Tibial nerve (tissue), 4 donors: ENCODE data around the gene RASSF6. TPM values are rescaled to one million over a fixed set of nuclear protein-coding genes. Genes with fewer than 3 reads are reported as not detected.

ENCODE experiments used
- DNase-seq, 2 donors: peaks; one replicate each; pipeline ENCODE4 v3.0.0-alpha.2; 2019; ENCODE audit warnings: low spot score in 2 of 2
- H3K27ac ChIP-seq, 4 donors: fragments of 200-600 bp; sonication (generic) in 3 of 4; one replicate each; pipeline ENCODE4 v1.5.1; 2017 to 2019; ENCODE audit warnings: mild to moderate bottlenecking in 1 of 4
- H3K27me3 ChIP-seq, 2 donors: fragments of 200-600 bp; sonication (generic) in 1 of 2; one replicate each; pipeline versions ENCODE4 v1.5.1 to v1.6.0; 2017 to 2019
- H3K36me3 ChIP-seq, 3 donors: fragments of 200-600 bp; sonication (generic); one replicate each; pipeline ENCODE4 v1.5.1; 2018 to 2019
- H3K4me1 ChIP-seq, 4 donors: fragments of 200-600 bp; sonication (generic) in 3 of 4; one replicate each; pipeline ENCODE4 v1.5.1; 2017 to 2019
- H3K4me3 ChIP-seq, 4 donors: fragments of 200-600 bp; sonication (generic) in 3 of 4; one replicate each; pipeline ENCODE4 v1.5.1; 2017 to 2019; ENCODE audit warnings: mild to moderate bottlenecking in 1 of 4, moderate library complexity in 1 of 4
- H3K9me3 ChIP-seq, 4 donors: fragments of 200-600 bp; sonication (generic) in 3 of 4; one replicate each; pipeline ENCODE4 v1.5.1; 2017 to 2019
- EP300 ChIP-seq, 2 donors: sonication (generic); formaldehyde crosslinking; IDR thresholded peaks; one replicate each; pipeline ENCODE4 v1.6.1; 2017; ENCODE audit warnings: antibody characterized with exemption in 2 of 2, mild to moderate bottlenecking in 1 of 2
- POLR2A ChIP-seq, 2 donors: fragments of 450-650 bp; IDR thresholded peaks; one replicate each; pipeline ENCODE4 v1.6.1; 2017; ENCODE audit warnings: antibody characterized with exemption in 2 of 2, mild to moderate bottlenecking in 2 of 2, moderate library complexity in 2 of 2
- WGBS, 2 donors: methylation state at CpG; one replicate each; pipeline ENCODE4 v1.1.5; 2018; 5-methylcytosine and 5-hydroxymethylcytosine counted together
- total RNA-seq, 4 donors: library from RNA; depleted of rRNA; stranded (reverse); fragments of >200 nt; gene quantifications; one replicate each; pipeline ENCODE4 v1.1.0, GENCODE V29; 2016
- TF ChIP-seq, protein P1 (sequence below), 5 experiments: fragments of 200-600 bp in 3 of 5; fragments of 450-650 bp in 2 of 5; sonication (generic) in 3 of 5; IDR thresholded peaks; one replicate each; pipeline ENCODE4 v1.5.1; 2016 to 2019; ENCODE audit warnings: antibody characterized with exemption in 5 of 5, mild to moderate bottlenecking in 3 of 5, moderate library complexity in 2 of 5

RASSF6 gene
- total RNA-seq, 4 donors from 2014 or later, result not detected

DNA sequence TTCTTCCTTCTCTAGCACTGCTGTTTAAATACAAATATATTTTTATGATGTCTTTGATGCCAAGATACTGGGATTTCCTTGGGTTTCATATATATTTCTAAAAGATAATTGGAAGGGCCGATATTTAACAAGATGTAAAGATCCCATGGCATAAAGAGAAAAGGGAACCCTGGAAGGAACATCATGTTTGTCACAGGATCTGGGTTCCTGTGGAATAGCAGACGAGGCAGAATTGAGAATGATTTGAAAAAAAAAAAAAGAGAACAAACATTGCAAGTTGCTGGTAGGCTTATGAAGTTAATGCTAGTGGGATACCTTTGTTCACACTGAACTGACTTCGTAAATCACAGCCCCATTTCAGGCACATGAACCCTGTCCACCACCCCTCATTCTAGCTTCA is 33.6 kb downstream of the RASSF6 start:
- no peaks in the 10 kb centered on the region for H3K9me3 ChIP-seq
- no peaks in the 10 kb centered on the region for H3K27me3 ChIP-seq
- no peaks in the 10 kb centered on the region for H3K4me1 ChIP-seq
- WGBS, 2 donors, result 86 to 87% methylated on average over 3 of the region's 3 CpGs
- H3K4me3 ChIP-seq, result no peak overlapping the region
- TF ChIP-seq EP300 (IDR thresholded peaks at IDR 0.05) (peak in 1 of 2 donors; percentile 13), POLR2A (IDR thresholded peaks at IDR 0.05) (no peak)
- no peak overlapping the region for H3K27ac ChIP-seq
- no peaks in the 10 kb centered on the region for H3K36me3 ChIP-seq
- DNase-seq, result no peak

DNA sequence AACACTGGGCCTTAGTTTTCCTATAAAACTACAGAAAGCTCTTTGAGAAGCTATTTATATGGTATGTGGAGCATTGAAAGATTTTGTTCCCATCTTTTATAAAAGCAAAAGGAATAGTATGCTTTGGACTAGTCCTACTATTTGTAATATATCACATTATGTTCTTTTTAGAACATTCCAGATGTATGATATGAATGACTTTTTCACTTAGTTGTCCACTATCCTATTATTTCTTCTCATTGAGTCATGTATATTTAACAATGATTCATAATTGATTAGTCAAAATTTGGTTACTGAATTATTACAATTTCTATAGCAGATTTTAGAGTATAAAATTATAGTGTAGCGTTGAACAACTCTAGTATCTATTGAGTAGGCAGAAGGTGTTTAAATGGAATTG is 34.2 kb downstream of the RASSF6 start:
- Histone ChIP-seq H3K4me3 (no peak overlapping the region), H3K27ac (no peak overlapping the region), H3K4me1 (no peaks in the 10 kb centered on the region), H3K27me3 (no peaks in the 10 kb centered on the region), H3K9me3 (no peaks in the 10 kb centered on the region), H3K36me3 (no peaks in the 10 kb centered on the region)
- WGBS, 2 donors, result 91 to 94% methylated on average over 1 of the region's 1 CpG
- no peak for TF ChIP-seq POLR2A (IDR thresholded peaks at IDR 0.05)
- no peak for TF ChIP-seq EP300 (IDR thresholded peaks at IDR 0.05)
- TF ChIP-seq, protein P1, sequence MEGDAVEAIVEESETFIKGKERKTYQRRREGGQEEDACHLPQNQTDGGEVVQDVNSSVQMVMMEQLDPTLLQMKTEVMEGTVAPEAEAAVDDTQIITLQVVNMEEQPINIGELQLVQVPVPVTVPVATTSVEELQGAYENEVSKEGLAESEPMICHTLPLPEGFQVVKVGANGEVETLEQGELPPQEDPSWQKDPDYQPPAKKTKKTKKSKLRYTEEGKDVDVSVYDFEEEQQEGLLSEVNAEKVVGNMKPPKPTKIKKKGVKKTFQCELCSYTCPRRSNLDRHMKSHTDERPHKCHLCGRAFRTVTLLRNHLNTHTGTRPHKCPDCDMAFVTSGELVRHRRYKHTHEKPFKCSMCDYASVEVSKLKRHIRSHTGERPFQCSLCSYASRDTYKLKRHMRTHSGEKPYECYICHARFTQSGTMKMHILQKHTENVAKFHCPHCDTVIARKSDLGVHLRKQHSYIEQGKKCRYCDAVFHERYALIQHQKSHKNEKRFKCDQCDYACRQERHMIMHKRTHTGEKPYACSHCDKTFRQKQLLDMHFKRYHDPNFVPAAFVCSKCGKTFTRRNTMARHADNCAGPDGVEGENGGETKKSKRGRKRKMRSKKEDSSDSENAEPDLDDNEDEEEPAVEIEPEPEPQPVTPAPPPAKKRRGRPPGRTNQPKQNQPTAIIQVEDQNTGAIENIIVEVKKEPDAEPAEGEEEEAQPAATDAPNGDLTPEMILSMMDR (IDR thresholded peaks at IDR 0.05), result no peak
- DNase-seq, result no peak

DNA sequence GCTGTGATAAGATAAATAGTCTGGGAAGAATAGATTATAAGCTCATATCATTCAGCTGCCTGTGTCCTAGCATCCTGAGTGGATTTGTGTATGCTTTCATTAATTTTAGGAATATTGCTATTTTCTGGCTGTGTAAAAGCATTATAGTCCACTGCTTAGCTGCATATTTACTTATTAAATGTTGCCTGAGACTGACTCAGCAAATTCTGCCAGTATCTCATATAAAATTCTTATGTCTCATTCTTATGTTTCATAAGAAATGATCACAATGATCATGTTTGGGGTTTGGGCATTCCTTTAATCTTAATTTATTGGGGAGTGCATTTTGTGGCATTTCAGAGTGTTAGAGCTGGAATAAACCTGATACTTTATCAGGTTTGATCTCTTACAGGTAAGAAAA is 34.9 kb downstream of the RASSF6 start:
- H3K9me3 ChIP-seq, result no peaks in the 10 kb centered on the region
- H3K27ac ChIP-seq, result no peak overlapping the region
- no peak for DNase-seq
- no peaks in the 10 kb centered on the region for H3K36me3 ChIP-seq
- TF ChIP-seq, protein P1 (IDR thresholded peaks at IDR 0.05), result no peak
- TF ChIP-seq EP300 (IDR thresholded peaks at IDR 0.05) (no peak), POLR2A (IDR thresholded peaks at IDR 0.05) (no peak)
- no peak overlapping the region for H3K4me3 ChIP-seq
- no peaks in the 10 kb centered on the region for H3K27me3 ChIP-seq
- no peaks in the 10 kb centered on the region for H3K4me1 ChIP-seq

DNA sequence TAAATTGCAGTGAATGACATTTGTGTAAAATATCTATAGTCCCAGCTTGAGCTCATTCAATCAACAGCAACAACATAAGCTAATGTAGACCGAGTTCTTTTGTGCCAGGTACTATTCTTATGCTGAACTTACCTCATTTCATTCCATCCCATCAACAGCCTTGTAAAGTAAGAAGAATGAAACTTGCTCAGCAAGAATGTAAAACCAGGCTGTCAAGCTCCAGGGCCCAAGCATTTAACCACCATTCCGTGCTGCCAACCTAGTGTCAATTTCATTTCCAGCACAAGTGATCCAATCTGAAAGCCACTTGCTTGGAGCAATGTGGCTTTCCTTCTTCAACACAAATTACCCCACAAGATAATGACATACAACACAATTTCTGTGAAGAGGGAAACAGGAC is 36.6 kb downstream of the RASSF6 start:
- Histone ChIP-seq H3K36me3 (no peaks in the 10 kb centered on the region), H3K27ac (no peak overlapping the region), H3K4me3 (no peak overlapping the region), H3K27me3 (no peaks in the 10 kb centered on the region), H3K4me1 (no peaks in the 10 kb centered on the region), H3K9me3 (no peaks in the 10 kb centered on the region)
- 43 to 50% methylated on average over 2 of the region's 2 CpGs for WGBS, 2 donors
- no peak for TF ChIP-seq POLR2A (IDR thresholded peaks at IDR 0.05)
- TF ChIP-seq, protein P1 (IDR thresholded peaks at IDR 0.05), result no peak
- no peak for TF ChIP-seq EP300 (IDR thresholded peaks at IDR 0.05)
- no peak for DNase-seq

DNA sequence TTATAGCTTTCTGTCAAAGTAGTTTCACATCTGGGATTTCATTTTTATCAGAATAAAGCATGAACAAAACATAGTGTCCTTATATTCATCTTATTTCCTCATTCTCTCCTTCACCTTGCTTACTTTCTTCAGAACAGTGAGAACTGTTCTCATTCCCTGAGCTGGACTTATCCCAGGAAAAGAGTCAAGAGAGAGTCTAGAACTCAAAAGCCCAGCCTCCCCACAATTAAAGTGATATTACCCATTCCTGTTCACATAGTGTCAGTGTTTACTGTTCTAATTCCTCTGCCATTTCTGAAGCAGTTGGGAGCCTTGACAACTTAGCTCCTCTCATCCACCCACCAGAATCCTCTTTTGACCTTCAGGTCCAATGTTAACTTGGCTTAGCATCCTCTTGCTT is 42.9 kb downstream of the RASSF6 start:
- H3K27me3 ChIP-seq, result no peaks in the 10 kb centered on the region
- H3K36me3 ChIP-seq, result no peaks in the 10 kb centered on the region
- no peak overlapping the region for H3K27ac ChIP-seq
- TF ChIP-seq, protein P1 (IDR thresholded peaks at IDR 0.05), result no peak
- TF ChIP-seq EP300 (IDR thresholded peaks at IDR 0.05) (no peak), POLR2A (IDR thresholded peaks at IDR 0.05) (no peak)
- H3K4me1 ChIP-seq, result peaks cover 0 to 5% (median 0%) of the 10 kb centered on the region in 4 donors
- DNase-seq, result no peak
- no peak overlapping the region for H3K4me3 ChIP-seq
- H3K9me3 ChIP-seq, result no peaks in the 10 kb centered on the region

DNA sequence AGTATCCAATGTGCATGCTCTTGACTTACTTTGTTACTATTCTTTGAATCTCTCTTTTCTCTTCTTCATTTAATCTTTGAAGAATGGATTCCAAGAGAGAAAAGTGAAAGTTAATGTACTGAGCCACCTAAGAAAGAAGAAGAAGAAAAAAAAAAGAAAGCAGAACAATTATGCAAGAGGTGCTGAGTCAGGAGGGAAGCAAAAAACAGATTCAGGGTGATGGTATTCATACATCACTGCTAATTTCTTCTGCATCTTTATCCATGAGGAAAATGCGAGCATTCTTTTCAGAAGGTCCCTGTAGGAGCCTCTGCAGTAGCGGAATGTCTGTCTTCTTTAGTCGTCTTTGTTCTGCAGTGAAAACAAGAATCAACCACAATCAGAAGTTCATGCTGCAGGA is 43.9 kb downstream of the RASSF6 start:
- Histone ChIP-seq H3K9me3 (no peaks in the 10 kb centered on the region), H3K27ac (no peak overlapping the region), H3K36me3 (no peaks in the 10 kb centered on the region), H3K4me1 (peaks cover 0 to 5% (median 0%) of the 10 kb centered on the region in 4 donors), H3K4me3 (no peak overlapping the region), H3K27me3 (no peaks in the 10 kb centered on the region)
- WGBS, 2 donors, result 39 to 44% methylated on average over 3 of the region's 3 CpGs
- no peak for DNase-seq
- TF ChIP-seq EP300 (IDR thresholded peaks at IDR 0.05) (no peak), POLR2A (IDR thresholded peaks at IDR 0.05) (no peak)
- TF ChIP-seq, protein P1 (IDR thresholded peaks at IDR 0.05), result no peak
